Stimulated activated naive CD4-positive, alpha-beta T cell (primary cell): ENCODE results near the gene TNFRSF25.
A peak's percentile ranks its signal among the peaks of the same experiment; 100 is the strongest.
"Not testable (repeated sequence)": the region's sequence is repeated elsewhere in the genome, so short reads cannot be mapped to it uniquely, and the experiment has no call there.

ENCODE experiments used
- DNase-seq, 6 experiments: peaks; one replicate each; lab custom pipeline; 2025; lab: John Stamatoyannopoulos, UW

Gene TNFRSF25

DNA sequence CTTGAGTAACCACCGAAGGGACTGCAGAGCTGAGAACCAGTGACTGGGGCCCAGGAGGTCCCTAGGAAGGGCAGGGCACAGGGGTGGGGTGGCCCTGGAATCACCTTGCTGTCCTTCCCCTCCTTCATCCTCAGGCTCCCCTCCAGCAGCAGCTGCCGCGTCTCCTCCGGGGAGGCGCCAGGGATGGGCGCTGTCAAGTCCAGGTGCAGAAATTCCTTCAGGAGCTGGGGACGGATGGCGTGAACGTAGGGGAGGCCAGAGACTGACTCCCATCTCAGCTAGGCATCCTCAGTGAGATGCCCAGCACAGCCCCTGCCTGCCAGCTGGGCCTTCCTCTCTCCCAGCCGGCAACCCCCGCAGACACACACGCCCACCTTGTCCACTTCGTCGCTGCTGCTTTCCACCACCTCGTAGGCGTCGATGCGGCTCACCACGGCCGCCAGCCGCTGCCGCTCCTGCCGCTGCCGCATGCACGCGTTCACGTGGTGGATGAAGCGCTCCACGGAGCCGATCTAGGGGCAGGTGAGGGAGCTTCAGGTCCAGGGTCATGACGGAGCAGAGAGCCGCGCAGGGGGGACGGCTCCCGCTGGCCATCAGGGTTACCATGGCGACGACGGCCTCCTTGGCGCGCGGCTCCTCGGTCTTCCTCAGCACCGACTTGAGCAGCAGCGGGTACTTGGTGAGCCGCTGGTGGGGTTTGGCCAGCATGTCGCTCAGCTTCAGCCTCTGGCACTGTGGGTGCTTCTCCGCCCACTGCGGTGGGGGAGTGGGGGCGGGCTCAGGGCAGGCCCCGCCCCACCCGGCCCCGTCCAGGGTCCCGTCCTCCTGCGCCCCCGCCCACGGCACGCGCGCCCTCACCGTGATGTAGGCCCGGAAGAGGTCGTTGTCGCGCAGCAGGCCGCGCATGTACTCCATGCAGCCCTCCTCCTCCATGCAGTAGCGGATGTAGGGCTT is 4.4 kb upstream of the TNFRSF25 start:
- DNase-seq = no peak

- no peak for DNase-seq
These were observed 2.9 kb upstream of the TNFRSF25 start for GRCh38 chr1:6468729-6469461.

DNA sequence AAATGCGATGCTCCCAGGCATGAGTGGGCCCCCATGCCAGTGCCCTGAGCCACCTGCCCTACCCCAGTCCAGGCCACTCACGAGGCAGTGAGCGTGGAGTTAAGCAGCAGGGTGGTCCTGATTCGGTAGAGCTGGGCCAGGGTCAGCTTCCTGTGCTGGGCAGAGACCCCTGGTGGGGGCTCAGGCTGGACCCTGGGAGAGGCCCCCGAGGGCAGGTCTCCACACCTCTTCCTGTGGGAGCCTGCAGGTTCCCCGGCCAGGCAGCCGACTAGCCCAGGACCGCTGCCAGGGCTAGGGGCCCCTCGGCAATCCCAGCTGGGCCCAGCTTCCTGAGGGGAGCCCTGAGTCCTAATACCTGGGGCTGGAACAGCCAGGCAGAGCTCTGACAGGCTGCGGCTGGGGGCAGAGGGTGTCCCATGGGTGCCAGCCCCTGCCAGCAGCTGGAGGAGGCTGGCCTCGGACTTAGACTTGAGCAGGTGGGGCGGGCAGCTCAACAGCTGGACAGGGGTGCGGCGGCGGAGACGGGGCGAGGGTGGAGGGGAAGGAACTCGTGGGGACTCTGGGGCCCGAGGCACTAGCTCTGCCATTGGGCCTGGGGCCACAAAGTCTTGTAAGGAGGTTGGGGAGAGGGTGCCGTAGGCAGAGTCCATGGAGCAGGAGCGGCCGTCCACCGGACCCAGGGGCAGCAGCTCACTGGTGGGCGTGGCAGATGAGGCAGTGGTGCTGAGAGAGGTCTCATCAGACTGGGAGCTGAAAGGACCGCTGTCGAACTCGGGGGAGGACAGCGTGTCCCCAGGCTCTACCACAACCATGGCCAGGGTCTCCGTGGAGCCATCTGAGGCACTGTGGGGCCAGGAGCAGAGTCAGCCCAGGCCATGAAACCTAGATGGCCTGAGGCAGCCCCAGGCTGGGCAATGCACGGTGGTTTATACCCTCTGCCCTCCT is 2.0 kb upstream of the TNFRSF25 start:
- DNase-seq = no peak

DNA sequence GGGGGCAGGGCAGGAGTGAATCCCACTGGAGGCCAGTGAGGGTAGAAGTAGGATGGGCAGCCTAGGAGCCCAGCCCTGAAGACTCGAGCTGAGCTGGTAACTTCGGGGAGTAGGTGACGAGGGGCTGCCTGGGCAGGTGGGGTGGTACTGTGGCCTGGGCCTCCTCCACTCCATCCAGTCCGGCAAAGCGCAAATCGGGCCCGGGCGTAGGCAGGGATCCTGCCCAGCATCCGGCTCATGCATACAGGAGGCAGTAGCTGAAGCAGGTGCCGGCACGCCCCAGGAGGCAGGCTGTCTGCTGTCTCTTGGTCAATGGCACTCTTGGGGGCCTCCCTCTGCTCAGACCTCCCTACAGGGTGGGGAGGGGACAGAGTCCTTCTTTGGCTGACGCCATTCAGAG is 1.3 kb upstream of the TNFRSF25 start:
- DNase-seq = no peak

GRCh38 chr1:6466751-6467150 is 778 bp upstream of the TNFRSF25 start:
- DNase-seq = no peak

DNA sequence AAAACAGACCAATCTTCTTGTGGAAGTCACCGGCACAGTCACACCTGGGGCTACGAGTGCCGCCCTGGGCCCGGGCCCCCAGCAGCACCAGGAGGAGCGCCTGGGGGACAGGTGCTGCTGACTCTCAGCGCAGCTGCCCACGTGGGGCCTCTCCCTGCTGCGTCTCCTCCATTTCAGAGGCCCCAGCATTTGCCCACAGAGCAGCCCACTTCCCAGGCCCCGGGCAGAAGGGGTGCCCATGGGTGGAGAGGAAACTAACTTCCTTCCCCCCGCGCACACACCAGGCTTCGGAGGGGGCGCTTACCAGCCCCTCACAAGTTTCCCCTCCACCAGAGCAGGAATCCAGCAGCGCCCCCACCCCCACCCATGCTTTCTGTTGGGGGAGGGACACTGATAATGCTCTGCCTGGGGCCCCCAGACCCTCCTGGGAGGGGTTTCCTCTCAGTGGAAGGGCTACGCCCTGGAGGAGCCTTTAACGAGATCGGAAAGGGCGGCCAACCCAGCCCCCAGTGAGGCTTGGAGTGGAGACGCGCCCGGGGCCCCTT is 440 bp downstream of the TNFRSF25 start:
- DNase-seq = peak; percentile 21 to 63 (median 55)

DNA sequence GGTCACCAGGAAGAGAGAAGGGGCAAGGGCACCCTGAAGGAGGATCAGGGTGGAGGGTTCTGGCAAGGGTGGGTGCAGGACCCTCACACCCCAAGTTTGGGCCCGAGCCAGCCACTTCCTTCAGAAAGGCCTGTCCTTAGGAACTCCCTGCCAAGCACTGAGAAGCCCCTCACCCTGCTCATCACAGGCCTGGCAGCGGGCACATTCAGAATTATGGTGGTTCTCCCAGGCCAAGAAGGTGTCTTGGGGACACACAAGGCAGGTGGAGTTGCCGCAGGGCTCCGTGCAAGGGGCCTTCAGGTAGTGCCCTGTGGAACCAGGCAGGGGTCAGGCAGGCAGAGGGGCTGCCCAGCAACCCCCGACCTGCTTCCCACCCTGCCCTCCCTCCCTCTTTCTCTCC is 1.1 kb downstream of the TNFRSF25 start:
- DNase-seq = peak in 1 of 6 experiments; percentile 41

GRCh38 chr1:6464514-6464836 is 1.5 kb downstream of the TNFRSF25 start:
- peak in 2 of 6 experiments; percentile 16 to 38 for DNase-seq

GRCh38 chr1:6463120-6463412 is 2.9 kb downstream of the TNFRSF25 start:
- no peak for DNase-seq

GRCh38 chr1:6462412-6463119 is 3.4 kb downstream of the TNFRSF25 start:
- DNase-seq = no peak

- no peak for DNase-seq
These were observed 4.2 kb downstream of the TNFRSF25 start for GRCh38 chr1:6461538-6462411.

- no peak for DNase-seq
These were observed 4.9 kb downstream of the TNFRSF25 start for GRCh38 chr1:6461051-6461530.

DNA sequence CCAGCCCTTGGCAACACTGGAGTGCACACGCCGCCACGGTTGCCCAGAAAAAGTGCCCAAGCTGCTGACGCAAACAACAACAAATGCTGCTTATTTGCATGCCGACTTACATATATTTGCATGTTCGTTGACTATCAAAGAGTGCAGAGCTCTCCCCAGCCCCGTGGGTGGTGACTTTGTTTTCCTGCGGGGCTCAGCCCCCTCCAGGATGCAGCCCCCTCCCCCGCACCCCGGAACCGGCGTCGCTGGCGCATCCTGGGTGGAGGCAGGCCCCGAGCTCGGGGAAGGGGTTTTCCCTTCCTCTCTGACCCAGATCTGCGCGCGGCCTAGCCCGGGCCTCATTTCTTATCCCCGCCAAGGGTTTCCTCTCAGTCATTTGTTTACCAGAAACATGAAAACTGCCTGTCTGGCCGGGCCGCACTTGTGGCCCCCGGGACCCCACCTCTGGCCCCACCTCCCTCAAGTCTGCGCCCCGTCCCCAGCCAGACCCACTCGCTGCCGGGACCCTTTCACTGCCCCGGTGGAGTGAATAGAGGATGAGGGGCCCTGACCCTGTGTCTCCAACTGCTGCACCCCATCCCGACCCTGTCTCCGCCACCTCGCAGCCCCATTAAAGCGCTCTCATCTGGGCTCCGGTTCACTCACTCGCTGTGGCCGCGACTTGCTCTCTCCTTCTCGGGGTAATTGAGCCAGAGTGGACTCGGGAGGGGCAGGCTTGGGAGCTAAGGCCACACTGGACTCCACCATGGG is 5.5 kb downstream of the TNFRSF25 start:
- DNase-seq = peak; percentile 86 to 93 (median 92)

- DNase-seq = peak; percentile 35 to 62 (median 50)
These were observed 6.1 kb downstream of the TNFRSF25 start for GRCh38 chr1:6459850-6460265.

- DNase-seq = no peak
These were observed 9.0 kb downstream of the TNFRSF25 start for GRCh38 chr1:6456800-6457466.

- not testable (repeated sequence) for DNase-seq
These were observed 10.0 kb downstream of the TNFRSF25 start for GRCh38 chr1:6455752-6456520.

DNA sequence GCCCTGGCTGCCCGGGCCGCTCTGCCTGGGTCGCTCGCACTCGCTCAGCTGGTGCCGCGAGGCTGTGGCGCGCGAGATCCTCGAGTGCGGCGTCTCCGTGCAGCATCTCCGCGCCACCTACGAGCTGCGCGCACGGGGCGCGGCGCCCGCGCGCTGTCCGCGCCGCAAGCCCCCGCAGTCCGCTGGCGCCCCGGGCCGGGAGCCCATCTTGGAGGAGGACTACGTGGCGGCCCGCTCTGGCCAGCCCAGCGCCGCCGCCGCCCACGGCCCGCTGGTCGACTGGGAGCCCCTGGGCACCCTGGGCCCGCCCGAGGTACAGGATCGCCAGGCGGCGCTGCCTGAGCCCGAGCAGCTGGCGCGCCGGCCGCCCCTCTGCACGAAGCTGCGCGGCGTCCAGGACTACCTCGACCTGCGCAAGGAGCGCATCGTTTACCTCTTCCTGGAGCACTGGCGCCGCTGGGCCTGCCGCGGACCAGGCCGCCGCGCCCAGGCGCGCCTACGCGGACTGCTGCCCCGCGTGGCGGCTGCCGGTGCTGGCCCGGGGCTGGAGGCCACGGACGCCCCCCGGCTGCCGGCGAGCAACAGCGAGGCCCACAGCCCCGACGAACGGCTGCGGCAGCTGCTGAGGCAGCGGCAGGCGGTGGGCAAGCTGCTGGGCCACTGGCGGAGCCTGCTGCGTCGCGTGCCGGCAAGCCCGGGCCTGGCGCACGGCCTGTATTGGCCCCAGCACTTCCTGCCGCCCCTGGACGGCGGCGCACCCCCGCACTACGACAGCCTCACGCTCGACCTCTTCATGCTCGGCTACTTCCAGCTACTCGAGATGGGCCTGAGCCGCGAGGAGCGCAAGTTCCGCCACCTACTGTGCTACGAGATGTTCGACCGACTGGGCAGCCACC is 10.9 kb downstream of the TNFRSF25 start:
- DNase-seq = peak in 5 of 6 experiments; percentile 11 to 36 (median 23)
